Psoas muscle (tissue), 8 donors: Measurements from ENCODE around the gene KDM4C. TPM values are rescaled to one million over a fixed set of nuclear protein-coding genes. Genes with fewer than 3 reads are reported as not detected.
A peak's percentile ranks its signal among the peaks of the same experiment; 100 is the strongest.

Experiments used
- ATAC-seq, 4 donors: fragments of 200-7000 bp; cut with Tn5 transposase; one replicate each; pipeline ENCODE4 v1.9.1; 2020; ENCODE audit warnings: moderate library complexity in 3 of 4, mild to moderate bottlenecking in 2 of 4
- DNase-seq, 2 donors: peaks; one replicate each; pipeline ENCODE4 v3.0.0-alpha.2; 2020
- H3K27ac ChIP-seq: fragments of 200-600 bp; one replicate; pipeline ENCODE4 v1.8.0; 2022
- H3K27me3 ChIP-seq, 3 donors: fragments of 200-600 bp in 1 of 3; one replicate each; pipeline versions ENCODE4 v1.6.1 to v1.8.0; 2013 to 2022; ENCODE audit warnings: low read length in 2 of 3, mild to moderate bottlenecking in 2 of 3, moderate library complexity in 1 of 3; ENCODE audit not compliant: insufficient read depth in 3 of 3
- H3K36me3 ChIP-seq, 2 donors: fragments of 200-600 bp in 1 of 2; one replicate each; pipeline versions ENCODE4 v1.6.1 to v1.8.0; 2013 to 2022; ENCODE audit warnings: low read depth in 1 of 2, mild to moderate bottlenecking in 1 of 2, moderate library complexity in 1 of 2; ENCODE audit not compliant: insufficient read depth in 1 of 2
- H3K4me1 ChIP-seq: fragments of 200-600 bp; one replicate; pipeline ENCODE4 v1.8.0; 2022
- H3K4me3 ChIP-seq: fragments of 200-600 bp; one replicate; pipeline ENCODE4 v1.8.0; 2022; ENCODE audit warnings: mild to moderate bottlenecking
- H3K9me3 ChIP-seq: fragments of 200-600 bp; one replicate; pipeline ENCODE4 v1.8.0; 2022
- CTCF ChIP-seq: fragments of 200-600 bp; IDR thresholded peaks from one replicate; pipeline ENCODE4 v1.8.0; 2022; ENCODE audit warnings: antibody characterized with exemption
- WGBS, 3 donors: extraction: QIAGEN DNeasy Blood & Tissue Kit; methylation state at CpG; one replicate each; pipeline versions ENCODE4 v1.1.6 to v1.1.7; 2013; 5-methylcytosine and 5-hydroxymethylcytosine counted together
- intact Hi-C, 2 donors: fragments of 100-400 bp; cut with DNase I; formaldehyde crosslinking; loops; one replicate each; pipeline versions ENCODE4 v1.11.0 to v1.14.2; 2022
- polyA plus RNA-seq, 3 donors: library from polyadenylated mRNA; stranded (reverse); fragments of 200-250 nt; gene quantifications; one replicate each; pipeline ENCODE4 v1.2.3, GENCODE V29; 2013
- total RNA-seq, 4 donors: library from RNA; stranded (reverse); fragmentation: NEBNext Ultra II Directional in 2 of 4; extraction: Animal tissue kit (Norgen Biotek cat#: 25700) in 2 of 4; gene quantifications; one replicate each; pipeline versions ENCODE4 v1.2.1 to v1.2.4, GENCODE V29; 2021 to 2023
- donor health status: healthy with polysubstance abuse.
- donor health status: DM: no; HTN: no; CAD: no; lungs with moderate emphysema.
- donor health status: Bipolar disorder and iron deficiency.
- donor health status: healthy.
- donor health status: DM: yes; HTN: yes; CAD: no.
- donor health status: DM: no; HTN: no; CAD: no.
- donor health status: DM: no; HTN: no; CAD: no.
- donor health status: DM: yes; HTN: yes; CAD: no.

The KDM4C gene
- total and polyA plus RNA-seq, 7 donors, result 2.7 to 13.0 (median 10.1) TPM

GRCh38 chr9:7146582-7146981, 388.8 kb downstream of the KDM4C start:
- DNase-seq (no peak), ATAC-seq (no peak)
- Histone ChIP-seq H3K27ac (peak overlapping the region; percentile 90), H3K9me3 (no peaks in the 10 kb centered on the region), H3K27me3 (no peaks in the 10 kb centered on the region), H3K4me3 (no peak overlapping the region), H3K36me3 (no peaks in the 10 kb centered on the region), H3K4me1 (peaks cover 58% of the 10 kb centered on the region)
- 41 to 48% (median 44%) methylated on average over 5 of the region's 5 CpGs for WGBS, 3 donors
- intact Hi-C loops, result loop anchor here in 1 of 2 donors (5.0 kb wide), 1 partner anchor 44 kb away; no protein-coding TSS in a partner anchor
- TF ChIP-seq CTCF, result no peak

DNA sequence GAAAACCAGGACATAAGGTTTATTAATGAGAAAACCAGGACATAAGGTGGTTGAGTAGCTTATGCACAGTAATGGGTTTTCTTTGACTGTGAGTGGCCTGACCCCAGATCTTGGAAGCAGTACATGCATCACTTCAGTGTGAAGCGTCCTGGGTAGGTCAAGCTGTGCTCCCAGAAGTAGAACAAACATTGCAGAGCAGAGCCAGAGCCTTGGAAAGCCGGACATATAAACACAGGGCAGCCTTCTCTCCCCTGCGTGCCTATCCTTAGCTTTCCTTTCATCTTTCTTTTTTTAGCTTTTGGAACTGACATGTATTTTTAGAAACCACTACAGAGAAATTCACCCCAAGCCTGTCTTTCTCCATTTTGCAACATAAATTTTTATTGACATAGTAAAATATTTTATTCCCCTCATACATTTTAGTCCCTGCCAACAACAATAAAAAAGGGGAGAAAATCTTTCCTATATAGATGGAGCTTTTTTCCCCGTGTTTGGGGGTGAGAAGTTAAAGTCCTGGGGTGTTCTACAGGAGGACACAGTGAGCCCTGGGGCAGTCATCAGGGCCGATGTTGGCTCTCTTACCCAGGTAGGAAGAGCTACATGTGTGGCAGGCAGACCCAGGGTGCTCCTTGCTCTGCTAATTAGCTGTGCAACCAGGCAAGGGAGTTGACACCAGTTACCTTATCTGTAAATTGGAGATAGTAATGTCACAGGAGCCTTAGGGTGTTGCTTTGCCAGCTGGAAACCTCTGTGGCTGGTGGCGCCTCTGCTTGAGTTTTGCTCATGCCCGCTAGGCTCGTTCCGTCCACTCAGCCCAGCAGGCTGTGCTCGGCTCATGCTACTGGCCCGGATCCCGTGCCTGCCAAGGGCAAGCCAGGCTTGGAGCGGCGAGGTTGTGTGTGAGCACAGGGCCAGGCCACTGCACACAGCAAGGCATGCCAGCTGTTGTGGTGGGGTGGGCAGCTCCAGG, 389.6 kb downstream of the KDM4C start:
- TF ChIP-seq CTCF, result no peak
- 18 to 37% (median 29%) methylated on average over 14 of the region's 14 CpGs for WGBS, 3 donors
- H3K4me3 ChIP-seq, result peak overlapping the region; percentile 10
- DNase-seq (peak; percentile 57 to 89), ATAC-seq (peak; percentile 82 to 91 (median 90))
- H3K27ac ChIP-seq, result peak overlapping the region; percentile 90
- H3K9me3 ChIP-seq, result no peaks in the 10 kb centered on the region
- peaks cover 57% of the 10 kb centered on the region for H3K4me1 ChIP-seq
- H3K27me3 ChIP-seq, result no peaks in the 10 kb centered on the region
- H3K36me3 ChIP-seq, result no peaks in the 10 kb centered on the region
- intact Hi-C loops, result loop anchor here in 1 of 2 donors (5.0 kb wide), 1 partner anchor 45 kb away; no protein-coding TSS in a partner anchor

- 55 to 72% (median 60%) methylated on average over 6 to 7 of the region's 7 CpGs for WGBS, 3 donors
- Histone ChIP-seq H3K4me1 (peaks cover 57% of the 10 kb centered on the region), H3K27me3 (no peaks in the 10 kb centered on the region), H3K9me3 (no peaks in the 10 kb centered on the region), H3K4me3 (no peak overlapping the region), H3K36me3 (no peaks in the 10 kb centered on the region), H3K27ac (peak overlapping the region; percentile 90)
- no peak for DNase-seq
- no peak for TF ChIP-seq CTCF
- intact Hi-C loops, result loop anchor here in 1 of 2 donors (5.0 kb wide), 1 partner anchor 46 kb away; no protein-coding TSS in a partner anchor
- peak in 3 of 4 donors; percentile 9 to 25 (median 15) for ATAC-seq
Measured at GRCh38 chr9:7148243-7148765, 390.5 kb downstream of the KDM4C start.

DNA sequence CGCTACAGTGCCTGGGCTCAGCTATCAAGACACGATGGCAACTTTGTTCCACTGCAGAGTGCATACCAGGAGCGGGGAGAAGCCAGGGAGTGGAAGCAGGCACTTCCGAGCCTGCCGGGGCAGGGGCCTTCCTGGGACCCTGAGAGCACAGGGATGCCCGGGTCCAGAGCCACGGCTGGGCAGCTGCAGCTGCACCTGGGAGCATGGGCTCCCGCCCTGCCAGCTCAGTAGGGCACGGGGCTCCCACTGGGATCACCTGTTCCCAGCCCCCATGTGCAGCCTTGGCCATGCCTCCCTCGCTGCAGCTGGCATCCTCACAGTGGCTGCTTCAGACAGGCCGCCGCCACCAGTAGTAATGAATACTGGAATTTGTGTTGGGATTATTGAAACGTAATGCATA, 391.5 kb downstream of the KDM4C start:
- WGBS, 3 donors, result 67 to 79% (median 69%) methylated on average over 13 of the region's 13 CpGs
- no peak for ATAC-seq
- H3K36me3 ChIP-seq, result no peaks in the 10 kb centered on the region
- no peaks in the 10 kb centered on the region for H3K27me3 ChIP-seq
- intact Hi-C loops, result loop anchor here in 1 of 2 donors (5.0 kb wide), 1 partner anchor 47 kb away; no protein-coding TSS in a partner anchor
- H3K4me3 ChIP-seq, result no peak overlapping the region
- TF ChIP-seq CTCF, result no peak
- H3K27ac ChIP-seq, result peak overlapping the region; percentile 44
- no peak for DNase-seq
- H3K4me1 ChIP-seq, result peaks cover 51% of the 10 kb centered on the region
- H3K9me3 ChIP-seq, result no peaks in the 10 kb centered on the region
